K562 (cell line): Measurements from ENCODE around the gene NACAD. TPM values are rescaled to one million over a fixed set of nuclear protein-coding genes. Genes with fewer than 3 reads are reported as not detected.

Experiments
- ATAC-seq: fragments of 200-7000 bp; cut with Tn5 transposase; 3 replicates; pipeline ENCODE4 v1.9.1; 2020; ENCODE audit warnings: moderate library complexity
- BruUV-seq: library from RNA; stranded (reverse); fragments of 400-500 nt; replicated peaks from 2 replicates; lab custom pipeline; 2021; lab: Mats Ljungman, UMichigan
- CTCF ChIA-PET: fragments of 300-600 bp; formaldehyde crosslinking; extraction: SDS; loops from one replicate; lab custom pipeline; 2021; ENCODE audit warnings: low intra/inter-chr PET ratio; lab: Yijun Ruan, JAX
- POLR2A ChIA-PET: fragments of 300-600, 350-650 bp; sonication (Branson Sonifier 250); formaldehyde crosslinking; extraction: SDS; loops from one replicate; lab custom pipeline; 2021; ENCODE audit warnings: antibody characterized with exemption, inconsistent platforms; lab: Yijun Ruan, JAX
- DNase-seq, 4 experiments: peaks; one replicate each; pipeline versions ENCODE4 v3.0.0 to v3.0.0-alpha.2; 2011 to 2018; ENCODE audit warnings: low spot score in 3 of 4, mixed read lengths in 3 of 4; ENCODE audit errors: extremely low read depth in 1 of 4
- FAIRE-seq: peaks from 2 replicates; lab custom pipeline; 2011; peaks lifted over from hg19 to GRCh38; lab: Jason Lieb, UNC
- H2AFZ ChIP-seq: 2 replicates; pipeline ENCODE4 v1.6.0; 2011; ENCODE audit warnings: low read depth, low read length, control low read depth, inconsistent platforms
- H3K27ac ChIP-seq: fragments of 200-600 bp; 3 replicates; pipeline ENCODE4 v1.8.0; 2011; ENCODE audit warnings: low read depth, mild to moderate bottlenecking, control low read depth, inconsistent platforms, low read length, moderate library complexity, mixed read lengths; ENCODE audit errors: extremely low read depth
- H3K27me3 ChIP-seq, 2 experiments: fragments of 300-600 bp in 1 of 2; 2 replicates in 1 of 2; 3 replicates in 1 of 2; pipeline versions ENCODE4 v1.6.0 to v1.8.0; 2011; ENCODE audit warnings: inconsistent platforms in 2 of 2, low read length in 2 of 2, mild to moderate bottlenecking in 1 of 2, mixed read lengths in 1 of 2, moderate library complexity in 1 of 2; ENCODE audit not compliant: control insufficient read depth in 2 of 2, insufficient read depth in 2 of 2
- H3K36me3 ChIP-seq: fragments of 300-600 bp; 3 replicates; pipeline ENCODE4 v1.8.0; 2011; ENCODE audit warnings: mild to moderate bottlenecking, low read length, inconsistent platforms; ENCODE audit not compliant: control insufficient read depth, insufficient read depth
- H3K4me1 ChIP-seq, 2 experiments: fragments of 200-600 bp in 1 of 2; replicated peaks in 1 of 2; 2 replicates in 1 of 2; 3 replicates in 1 of 2; pipeline versions ENCODE4 v1.5.1 to v1.8.0; 2011; ENCODE audit warnings: inconsistent platforms in 2 of 2, low read length in 2 of 2, mild to moderate bottlenecking in 1 of 2, mixed read lengths in 1 of 2, moderate library complexity in 1 of 2; ENCODE audit not compliant: control insufficient read depth in 2 of 2, insufficient read depth in 2 of 2
- H3K4me2 ChIP-seq: 2 replicates; pipeline ENCODE4 v1.6.1; 2011; ENCODE audit warnings: low read length, control low read depth, inconsistent platforms, mixed read lengths; ENCODE audit not compliant: insufficient read depth
- H3K4me3 ChIP-seq: fragments of 200-600 bp; sonication (generic), shearing (Covaris generic); 2 replicates; pipeline ENCODE4 v1.5.1; 2016; ENCODE audit warnings: control low read depth, inconsistent platforms
- H3K79me2 ChIP-seq: fragments of 200-600 bp; 3 replicates; pipeline ENCODE4 v1.8.0; 2011; ENCODE audit warnings: low read length, inconsistent platforms; ENCODE audit not compliant: control insufficient read depth, insufficient read depth
- H3K9ac ChIP-seq, 2 experiments: 2 replicates each; pipeline versions ENCODE4 v1.6.0 to v1.6.1; 2011; ENCODE audit warnings: low read depth in 2 of 2, low read length in 2 of 2, control low read depth in 1 of 2, inconsistent platforms in 1 of 2, mild to moderate bottlenecking in 1 of 2, mixed read lengths in 1 of 2; ENCODE audit not compliant: insufficient read depth in 1 of 2
- H3K9me1 ChIP-seq: one replicate; pipeline ENCODE4 v1.6.0; 2011; ENCODE audit warnings: inconsistent platforms, mild to moderate bottlenecking, low read length, moderate library complexity; ENCODE audit not compliant: control insufficient read depth, insufficient read depth
- H3K9me3 ChIP-seq: replicated peaks from 2 replicates; pipeline ENCODE4 v1.5.1; 2011; ENCODE audit warnings: low read depth, low read length, inconsistent platforms; ENCODE audit not compliant: control insufficient read depth, insufficient read depth
- H4K20me1 ChIP-seq: replicated peaks from 2 replicates; pipeline ENCODE4 v1.6.1; 2011; ENCODE audit warnings: low read length, inconsistent platforms, mixed read lengths; ENCODE audit not compliant: control insufficient read depth, insufficient read depth
- ARID3A ChIP-seq: IDR thresholded peaks from 2 replicates; pipeline ENCODE4 v1.6.1; 2012; ENCODE audit warnings: low read depth, low read length, improper control_type of control experiment, borderline replicate concordance
- CXXC5 ChIP-seq: fragments of 250-450 bp; sonication (Bioruptor Pico); IDR thresholded peaks from 2 replicates; pipeline ENCODE4 v1.8.0; 2022; ENCODE audit warnings: inconsistent platforms, mild to moderate bottlenecking, moderate library complexity
- ETS2 ChIP-seq: IDR thresholded peaks from 2 replicates; pipeline ENCODE4 v1.6.1; 2016; ENCODE audit warnings: borderline replicate concordance, missing genetic modification characterization, mild to moderate bottlenecking, moderate library complexity, missing compliant biosample characterization; ENCODE audit not compliant: poor library complexity, severe bottlenecking
- HDAC1 ChIP-seq, 2 experiments: fragments of 450-650 bp; IDR thresholded peaks; 2 replicates each; pipeline ENCODE4 v1.6.1; 2016 to 2017; ENCODE audit warnings: inconsistent platforms in 1 of 2, mild to moderate bottlenecking in 1 of 2, moderate library complexity in 1 of 2
- HINFP ChIP-seq: fragments of 450-650 bp; conservative IDR thresholded peaks from 2 replicates; pipeline ENCODE4 v1.6.1; 2016; ENCODE audit warnings: missing genetic modification characterization, low read depth, mild to moderate bottlenecking, control low read depth, missing compliant biosample characterization
- RNF219 ChIP-seq: fragments of 250-450 bp; sonication (Bioruptor Pico); IDR thresholded peaks from 2 replicates; pipeline ENCODE4 v1.5.0; 2022; ENCODE audit warnings: mild to moderate bottlenecking
- SMAD4 ChIP-seq: fragments of 250-450 bp; sonication (Bioruptor Pico); conservative IDR thresholded peaks from 2 replicates; pipeline ENCODE4 v1.8.0; 2021; ENCODE audit warnings: inconsistent platforms, mild to moderate bottlenecking, moderate library complexity
- WHSC1 ChIP-seq: IDR thresholded peaks from one replicate; pipeline ENCODE4 v1.6.1; 2012; ENCODE audit warnings: low read length, control low read depth, inconsistent platforms
- ZBTB5 ChIP-seq: fragments of 450-650 bp; IDR thresholded peaks from 2 replicates; pipeline ENCODE4 v1.6.1; 2017; ENCODE audit warnings: antibody characterized with exemption
- ZFPM2 ChIP-seq: fragments of 250-450 bp; sonication (Bioruptor Pico); IDR thresholded peaks from 2 replicates; pipeline ENCODE4 v1.5.1; 2022; ENCODE audit warnings: mild to moderate bottlenecking
- ZNF324 ChIP-seq: fragments of 250-450 bp; sonication (Bioruptor Pico); IDR thresholded peaks from 2 replicates; pipeline ENCODE4 v1.4.0; 2020; ENCODE audit warnings: mild to moderate bottlenecking
- WGBS: fragments of 100-300 bp; shearing (Covaris generic); methylation state at CpG from one replicate; pipeline ENCODE4 v1.1.6; 2016; ENCODE audit warnings: low coverage, mixed read lengths; ENCODE audit not compliant: insufficient coverage; ENCODE audit errors: missing lambda C conversion rate; 5-methylcytosine and 5-hydroxymethylcytosine counted together
- in situ Hi-C: fragments of 300-500 bp; cut with MboI; formaldehyde crosslinking; loops from 4 replicates; pipeline ENCODE4 v1.15.0; 2018; ENCODE audit warnings: inconsistent platforms, mixed read lengths
- intact Hi-C: fragments of 100-400 bp; cut with micrococcal nuclease; formaldehyde crosslinking; loops from 2 replicates; pipeline ENCODE4 v1.14.2; 2022
- polyA plus RNA-seq, 8 experiments: library from polyadenylated mRNA; depleted of rRNA in 4 of 8; stranded (reverse) in 5 of 8; unstranded in 3 of 8; fragments of >200 nt; fragmentation: Nextera tagmentation in 2 of 8; fragmentation: Illumina TruSeq in 1 of 8; extraction: Ambion mirVana in 2 of 8; extraction: Trizol in 1 of 8; gene quantifications; 2 replicates each; pipeline versions ENCODE4 v1.2.1 to v1.2.3, GENCODE V29; 2011 to 2014; ENCODE audit warnings: inconsistent platforms in 1 of 8, missing spikeins in 1 of 8
- total RNA-seq, 7 experiments: library from RNA; depleted of rRNA in 6 of 7; stranded (reverse); fragments of >200 nt in 6 of 7; fragmentation: Illumina TruSeq in 2 of 7; extraction: Trizol in 2 of 7; gene quantifications; 2 replicates each; pipeline versions ENCODE4 v1.2.1 to v1.2.3, GENCODE V29; 2011 to 2021; ENCODE audit warnings: low replicate concordance in 1 of 7
- TF ChIP-seq, protein P1 (sequence below): fragments of 250-450 bp; sonication (Bioruptor Pico); IDR thresholded peaks from 2 replicates; pipeline ENCODE4 v1.6.1; 2021; ENCODE audit warnings: mild to moderate bottlenecking

The NACAD gene
- total and polyA plus RNA-seq, 9 of the 15 experiments (the other 6 are each of a cell fraction or from before 2014, with no cell fraction given): under 0.01 to 0.03 (median 0.02) TPM; not detected in 5

- TF ChIP-seq ZBTB5 (no peak), HDAC1 (IDR thresholded peaks at IDR 0.05) (no peak), ZFPM2 (CRISPR knock-in tag) (no peak)
Measured at GRCh38 chr7:45084901-45085618, 3.7 kb downstream of the NACAD start (continued).

DNA sequence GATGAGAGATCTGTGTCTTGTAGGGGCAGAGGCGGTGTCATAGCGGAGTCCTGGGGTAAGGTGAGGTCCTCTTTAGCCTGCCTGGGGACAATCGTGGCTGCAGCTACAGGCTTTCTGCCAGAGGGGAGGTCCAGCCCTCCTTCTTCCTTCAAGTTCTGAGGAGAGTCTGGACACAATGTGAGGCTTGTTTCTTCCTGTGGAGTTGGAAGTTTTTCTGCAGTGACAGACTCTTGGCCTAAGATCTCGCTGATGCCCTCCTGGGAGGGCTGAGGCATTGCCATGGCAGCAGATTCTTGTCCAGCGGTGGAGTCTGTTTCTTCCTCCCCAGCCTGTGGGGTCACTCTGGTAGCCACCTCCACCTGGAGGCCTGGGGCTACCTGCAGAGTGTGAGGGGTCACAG lies 4.4 kb downstream of the NACAD start:
- ATAC-seq (no peak), DNase-seq (no peak), FAIRE-seq (no peak)
- in situ Hi-C loops (no loop called here), intact Hi-C loops (no loop called here)
- H3K9me3 ChIP-seq: no peaks in the 10 kb centered on the region
- H4K20me1 ChIP-seq: peaks cover 4% of the 10 kb centered on the region
- WGBS: 26% methylated on average over 3 of the region's 5 CpGs
- H3K4me1 ChIP-seq: peaks cover 0 to 60% of the 10 kb centered on the region in 2 experiments; a peak in 2 of 5 replicates
- H3K4me2 ChIP-seq: no peak overlapping the region
- H3K27ac ChIP-seq: no peak overlapping the region
- H3K36me3 ChIP-seq: no peaks in the 10 kb centered on the region
- no peaks in the 10 kb centered on the region for H3K9me1 ChIP-seq
- no peaks in the 10 kb centered on the region; a peak in 1 of 5 replicates for H3K27me3 ChIP-seq
- POLR2A ChIA-PET: no interaction called here
- no peak overlapping the region for H2AFZ ChIP-seq
- H3K79me2 ChIP-seq: no peaks in the 10 kb centered on the region
- CTCF ChIA-PET: no interaction called here
- H3K9ac ChIP-seq: peak overlapping the region in 1 of 2 experiments; percentile 35; a peak in 2 of 4 replicates
- H3K4me3 ChIP-seq: no peak overlapping the region
- no TSS peak for BruUV-seq
- no peak for TF ChIP-seq HINFP (tag)
- TF ChIP-seq SMAD4: no peak
- TF ChIP-seq RNF219 (CRISPR knock-in tag): no peak
- no peak for TF ChIP-seq ETS2
- no peak for TF ChIP-seq ARID3A
- no peak for TF ChIP-seq CXXC5 (CRISPR knock-in tag)
- no peak for TF ChIP-seq ZNF324 (CRISPR knock-in tag)
- no peak for TF ChIP-seq WHSC1
- TF ChIP-seq, protein P1, sequence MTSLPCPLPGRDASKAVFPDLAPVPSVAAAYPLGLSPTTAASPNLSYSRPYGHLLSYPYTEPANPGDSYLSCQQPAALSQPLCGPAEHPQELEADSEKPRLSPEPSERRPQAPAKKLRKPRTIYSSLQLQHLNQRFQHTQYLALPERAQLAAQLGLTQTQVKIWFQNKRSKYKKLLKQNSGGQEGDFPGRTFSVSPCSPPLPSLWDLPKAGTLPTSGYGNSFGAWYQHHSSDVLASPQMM (CRISPR knock-in tag): no peak
